Peyer's patch (tissue), 4 donors: ENCODE measurements around the gene PCK2. TPM values are rescaled to one million over a fixed set of nuclear protein-coding genes. Genes with fewer than 3 reads are reported as not detected.

Source experiments
- DNase-seq, 3 donors: peaks; one replicate each; pipeline ENCODE4 v3.0.0-alpha.2; 2017 to 2019
- H3K27ac ChIP-seq, 4 donors: fragments of 200-600 bp; sonication (generic); one replicate each; pipeline ENCODE4 v1.5.1; 2016 to 2019
- H3K27me3 ChIP-seq, 2 donors: fragments of 200-600 bp; sonication (generic); one replicate each; pipeline ENCODE4 v1.5.1; 2019
- H3K36me3 ChIP-seq, 3 donors: fragments of 200-600 bp; sonication (generic); one replicate each; pipeline ENCODE4 v1.5.1; 2016 to 2019
- H3K4me1 ChIP-seq, 4 donors: fragments of 200-600 bp; sonication (generic); one replicate each; pipeline ENCODE4 v1.5.1; 2016 to 2019
- H3K4me3 ChIP-seq, 4 donors: fragments of 200-600 bp; sonication (generic); 1 replicate in 3 of 4; 2 replicates in 1 of 4; pipeline ENCODE4 v1.5.1; 2016 to 2019; ENCODE audit warnings: mild to moderate bottlenecking in 1 of 4
- H3K9me3 ChIP-seq, 4 donors: fragments of 200-600 bp; sonication (generic); one replicate each; pipeline ENCODE4 v1.5.1; 2016 to 2019; ENCODE audit warnings: mild to moderate bottlenecking in 1 of 4
- CTCF ChIP-seq, 6 experiments: fragments of 450-650 bp in 4 of 6; fragments of 200-600 bp in 2 of 6; sonication (generic) in 1 of 6; IDR thresholded peaks; one replicate each; pipeline ENCODE4 v1.5.1; 2017 to 2019; ENCODE audit warnings: antibody characterized with exemption in 6 of 6, mild to moderate bottlenecking in 3 of 6, moderate library complexity in 1 of 6
- POLR2A ChIP-seq, 2 donors: fragments of 450-650 bp; IDR thresholded peaks; one replicate each; pipeline ENCODE4 v1.5.1; 2017; ENCODE audit warnings: antibody characterized with exemption in 2 of 2, mild to moderate bottlenecking in 2 of 2, moderate library complexity in 2 of 2
- total RNA-seq, 4 donors: library from RNA; depleted of rRNA; stranded (reverse); fragments of >200 nt; gene quantifications; one replicate each; pipeline ENCODE4 v1.1.0, GENCODE V29; 2016

The PCK2 gene
- total RNA-seq, 4 donors from 2014 or later: 53.6 to 820 (median 644) TPM

- Histone ChIP-seq H3K27me3 (no peaks in the 10 kb centered on the region), H3K36me3 (no peaks in the 10 kb centered on the region), H3K4me1 (peaks cover 3 to 35% (median 6%) of the 10 kb centered on the region in 4 donors), H3K9me3 (no peaks in the 10 kb centered on the region), H3K4me3 (no peak overlapping the region), H3K27ac (no peak overlapping the region)
- TF ChIP-seq POLR2A (IDR thresholded peaks at IDR 0.05) (no peak), CTCF (IDR thresholded peaks at IDR 0.05) (no peak)
- DNase-seq: no peak
Observed at GRCh38 chr14:24056800-24057184, 37.3 kb upstream of the PCK2 start.

- H3K27ac ChIP-seq: no peak overlapping the region
- TF ChIP-seq CTCF (IDR thresholded peaks at IDR 0.05) (no peak), POLR2A (IDR thresholded peaks at IDR 0.05) (no peak)
- no peaks in the 10 kb centered on the region for H3K27me3 ChIP-seq
- no peak for DNase-seq
- H3K36me3 ChIP-seq: no peaks in the 10 kb centered on the region
- peaks cover 3 to 35% (median 4%) of the 10 kb centered on the region in 4 donors for H3K4me1 ChIP-seq
- H3K9me3 ChIP-seq: no peaks in the 10 kb centered on the region
- H3K4me3 ChIP-seq: no peak overlapping the region
Observed at GRCh38 chr14:24057271-24057670, 36.8 kb upstream of the PCK2 start.

- no peaks in the 10 kb centered on the region for H3K27me3 ChIP-seq
- no peaks in the 10 kb centered on the region for H3K9me3 ChIP-seq
- peaks cover 0 to 35% (median 2%) of the 10 kb centered on the region in 4 donors for H3K4me1 ChIP-seq
- H3K4me3 ChIP-seq: no peak overlapping the region
- DNase-seq: no peak
- TF ChIP-seq CTCF (IDR thresholded peaks at IDR 0.05) (no peak), POLR2A (IDR thresholded peaks at IDR 0.05) (no peak)
- H3K36me3 ChIP-seq: no peaks in the 10 kb centered on the region
- H3K27ac ChIP-seq: no peak overlapping the region
Observed at GRCh38 chr14:24057867-24058259, 36.2 kb upstream of the PCK2 start.

DNA sequence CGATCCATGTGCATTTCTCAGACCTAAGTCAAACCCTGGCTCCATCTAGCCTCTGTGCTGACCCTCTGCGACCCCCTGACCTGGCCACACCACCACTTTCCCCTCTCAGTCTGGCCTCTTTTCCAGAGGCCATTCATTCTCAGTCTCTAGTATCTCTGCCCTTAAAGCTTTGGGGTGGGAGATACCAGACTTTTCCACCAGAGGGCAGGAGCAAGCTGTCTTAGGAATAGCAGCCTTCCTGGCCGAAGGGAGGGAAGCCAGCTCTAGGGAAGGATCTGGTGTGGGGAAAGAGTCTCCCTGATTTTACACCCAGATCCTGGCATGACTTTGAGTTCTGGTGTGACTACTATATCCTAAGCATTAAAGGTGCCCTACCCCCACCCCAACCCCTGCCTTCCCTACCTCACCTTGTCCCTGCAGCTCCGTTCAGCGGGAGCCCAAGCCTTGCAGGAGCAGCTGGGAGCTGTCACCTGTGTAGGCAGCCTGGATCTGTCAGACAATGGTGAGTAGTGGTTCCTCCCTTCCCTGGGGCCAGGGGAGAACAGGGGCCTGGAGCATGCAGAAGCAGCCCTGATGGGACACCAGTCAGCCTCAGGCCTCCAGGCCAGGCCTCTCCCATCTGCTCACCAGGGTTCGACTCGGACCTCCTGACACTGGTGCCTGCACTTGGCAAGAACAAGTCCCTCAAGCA lies 35.7 kb upstream of the PCK2 start:
- Histone ChIP-seq H3K9me3 (no peaks in the 10 kb centered on the region), H3K27ac (peak overlapping the region in 1 of 4 donors; percentile 49), H3K4me3 (no peak overlapping the region), H3K36me3 (no peaks in the 10 kb centered on the region), H3K27me3 (no peaks in the 10 kb centered on the region), H3K4me1 (peaks cover 0 to 38% (median 2%) of the 10 kb centered on the region in 4 donors)
- peak; percentile 72 to 90 (median 83) for DNase-seq
- TF ChIP-seq POLR2A (IDR thresholded peaks at IDR 0.05): no peak
- peak; percentile 71 to 97 (median 86) for TF ChIP-seq CTCF (IDR thresholded peaks at IDR 0.05)

GRCh38 chr14:24058951-24059475 lies 35.1 kb upstream of the PCK2 start:
- Histone ChIP-seq H3K27ac (peak overlapping the region in 1 of 4 donors; percentile 49), H3K4me3 (no peak overlapping the region)
- peak in 1 of 3 donors; percentile 37 for DNase-seq

More at GRCh38 chr14:24058951-24059475, 35.1 kb upstream of the PCK2 start:
- no peak for TF ChIP-seq CTCF (IDR thresholded peaks at IDR 0.05)
- TF ChIP-seq POLR2A (IDR thresholded peaks at IDR 0.05): no peak
- Histone ChIP-seq H3K27me3 (no peaks in the 10 kb centered on the region), H3K9me3 (no peaks in the 10 kb centered on the region), H3K4me1 (peaks cover 0 to 44% (median 2%) of the 10 kb centered on the region in 4 donors), H3K36me3 (no peaks in the 10 kb centered on the region)
